ENCODE measurements around the gene BTBD16. TPM values are rescaled to one million over a fixed set of nuclear protein-coding genes. Genes with fewer than 3 reads are reported as not detected.
A peak's percentile ranks its signal among the peaks of the same experiment; 100 is the strongest.

The BTBD16 gene
- total RNA-seq, 1 experiment from 2014 or later: not detected

DNA sequence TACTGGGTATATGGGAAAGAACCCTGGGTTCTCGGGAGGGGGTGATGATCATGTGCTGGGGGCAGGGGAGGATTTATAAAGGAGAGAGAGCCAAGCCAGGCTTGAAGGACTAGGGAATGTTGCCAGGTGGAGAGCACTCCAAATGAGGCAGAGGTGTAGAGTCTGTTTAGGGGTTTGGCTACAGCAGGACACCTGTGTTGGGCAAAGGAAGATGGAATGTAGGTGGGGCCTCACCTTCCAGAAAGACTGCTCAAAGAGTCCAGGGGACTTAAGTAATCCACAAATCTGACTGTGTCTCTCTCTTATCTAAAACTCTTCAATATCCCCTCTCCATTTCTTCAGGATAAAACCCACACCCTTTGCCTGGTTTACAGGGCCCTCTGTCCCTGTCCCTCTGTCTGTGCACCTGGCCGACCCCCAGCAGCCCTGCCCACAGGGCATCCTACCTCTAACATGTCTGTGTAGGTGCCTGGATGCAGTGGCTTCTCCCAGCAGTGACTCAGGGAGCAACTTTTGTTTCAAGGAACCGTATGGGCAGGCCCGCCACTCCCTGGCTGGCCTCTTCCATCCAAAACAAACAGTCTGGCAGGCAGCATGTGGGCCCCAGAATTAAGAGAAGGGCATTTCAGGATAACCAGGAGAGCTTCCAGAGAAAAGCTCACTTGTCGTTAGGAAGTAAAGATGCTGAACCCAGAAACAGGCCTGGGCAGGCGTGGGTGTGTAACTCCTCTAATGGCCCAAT, 92.8 kb downstream of the BTBD16 start:
- CTCF ChIA-PET: interaction anchor here (1.0 kb wide), 1 partner anchor 10 kb away, joined by 3 read pairs; the partner anchor contains the start of gene PLEKHA1
- POLR2A ChIA-PET: interaction anchor here (1.4 kb wide), 1 partner anchor 10 kb away, joined by 5 read pairs; the partner anchor contains the start of gene PLEKHA1
- Mint-ChIP-seq H3K27ac (no peak overlapping the region), H3K36me3 (peaks cover 6% of the 10 kb centered on the region; the same call in 1 of the 2 replicates), H3K27me3 (ENCODE audit: low read depth) (no peaks in the 10 kb centered on the region), H3K9me3 (peaks cover 14% of the 10 kb centered on the region), H3K4me1 (peaks cover 7% of the 10 kb centered on the region), H3K4me3 (no peak overlapping the region)
- DNase-seq (ENCODE audit: low spot score) (no peak), ATAC-seq (no peak)
- TF ChIP-seq, protein P1, sequence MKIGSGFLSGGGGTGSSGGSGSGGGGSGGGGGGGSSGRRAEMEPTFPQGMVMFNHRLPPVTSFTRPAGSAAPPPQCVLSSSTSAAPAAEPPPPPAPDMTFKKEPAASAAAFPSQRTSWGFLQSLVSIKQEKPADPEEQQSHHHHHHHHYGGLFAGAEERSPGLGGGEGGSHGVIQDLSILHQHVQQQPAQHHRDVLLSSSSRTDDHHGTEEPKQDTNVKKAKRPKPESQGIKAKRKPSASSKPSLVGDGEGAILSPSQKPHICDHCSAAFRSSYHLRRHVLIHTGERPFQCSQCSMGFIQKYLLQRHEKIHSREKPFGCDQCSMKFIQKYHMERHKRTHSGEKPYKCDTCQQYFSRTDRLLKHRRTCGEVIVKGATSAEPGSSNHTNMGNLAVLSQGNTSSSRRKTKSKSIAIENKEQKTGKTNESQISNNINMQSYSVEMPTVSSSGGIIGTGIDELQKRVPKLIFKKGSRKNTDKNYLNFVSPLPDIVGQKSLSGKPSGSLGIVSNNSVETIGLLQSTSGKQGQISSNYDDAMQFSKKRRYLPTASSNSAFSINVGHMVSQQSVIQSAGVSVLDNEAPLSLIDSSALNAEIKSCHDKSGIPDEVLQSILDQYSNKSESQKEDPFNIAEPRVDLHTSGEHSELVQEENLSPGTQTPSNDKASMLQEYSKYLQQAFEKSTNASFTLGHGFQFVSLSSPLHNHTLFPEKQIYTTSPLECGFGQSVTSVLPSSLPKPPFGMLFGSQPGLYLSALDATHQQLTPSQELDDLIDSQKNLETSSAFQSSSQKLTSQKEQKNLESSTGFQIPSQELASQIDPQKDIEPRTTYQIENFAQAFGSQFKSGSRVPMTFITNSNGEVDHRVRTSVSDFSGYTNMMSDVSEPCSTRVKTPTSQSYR (CRISPR knock-in tag; IDR thresholded peaks at IDR 0.05): no peak
- TF ChIP-seq ETV6 (CRISPR knock-in tag; IDR thresholded peaks at IDR 0.05) (no peak), ZBTB21 (CRISPR knock-in tag; IDR thresholded peaks at IDR 0.05; ENCODE audit: borderline replicate concordance) (no peak), ATF1 (CRISPR knock-in tag; IDR thresholded peaks at IDR 0.05) (no peak), ZNF396 (CRISPR knock-in tag; IDR thresholded peaks at IDR 0.05; ENCODE audit: borderline replicate concordance) (no peak), CREB1 (CRISPR knock-in tag; IDR thresholded peaks at IDR 0.05) (no peak), SMAD3 (CRISPR knock-in tag; IDR thresholded peaks at IDR 0.05; ENCODE audit: borderline replicate concordance) (no peak), NFATC4 (CRISPR knock-in tag; IDR thresholded peaks at IDR 0.05) (no peak), ZNF263 (CRISPR knock-in tag; IDR thresholded peaks at IDR 0.05; ENCODE audit: low read depth) (no peak), KAT7 (CRISPR knock-in tag; IDR thresholded peaks at IDR 0.05; ENCODE audit: borderline replicate concordance) (no peak)

DNA sequence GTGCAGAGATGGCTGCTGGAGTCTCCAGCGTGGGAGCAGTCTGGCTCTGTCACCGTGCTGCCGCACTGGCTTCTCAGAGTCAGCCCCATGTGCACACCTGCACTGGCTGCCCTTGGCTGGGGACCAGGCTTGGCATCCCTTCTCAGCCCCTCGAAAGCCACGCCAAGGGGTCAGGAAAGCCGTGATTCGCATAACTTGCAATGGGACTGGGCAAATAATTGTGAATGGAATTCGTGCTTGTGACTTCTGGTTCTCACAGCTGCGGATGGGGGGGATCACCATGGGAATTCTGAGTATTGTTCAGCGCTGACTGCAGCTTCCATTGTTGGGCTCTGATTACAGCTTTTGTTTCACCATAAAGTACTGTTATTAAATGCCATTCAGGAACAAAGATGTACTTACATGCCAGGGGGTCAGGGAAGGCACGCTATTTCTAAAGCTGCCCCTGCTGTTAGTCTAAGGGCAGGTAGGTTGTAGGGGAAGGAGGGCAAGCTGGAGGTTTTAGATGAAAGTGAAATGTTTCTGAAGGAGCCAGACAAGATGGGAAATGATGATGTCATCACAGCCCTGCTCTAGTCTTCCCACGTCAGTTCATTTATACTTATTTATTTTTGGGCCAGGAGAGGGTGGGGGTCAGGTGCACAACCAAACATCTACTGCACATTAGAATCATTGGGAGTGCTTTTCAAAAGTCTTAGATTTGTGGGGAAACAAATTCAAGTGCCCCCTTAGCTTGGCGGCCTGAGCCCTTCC, 97.6 kb downstream of the BTBD16 start:
- peaks cover 17% of the 10 kb centered on the region for H3K4me1 Mint-ChIP-seq
- H3K27me3 Mint-ChIP-seq (ENCODE audit: low read depth): peaks cover 15% of the 10 kb centered on the region
- H3K9me3 Mint-ChIP-seq: peaks cover 13% of the 10 kb centered on the region
- peaks cover 6% of the 10 kb centered on the region; the same call in 1 of the 2 replicates for H3K36me3 Mint-ChIP-seq
- no peak for TF ChIP-seq NR1H2 (CRISPR knock-in tag; IDR thresholded peaks at IDR 0.05)
- TF ChIP-seq FOXK1 (CRISPR knock-in tag; IDR thresholded peaks at IDR 0.05): no peak
- TF ChIP-seq, protein P2, sequence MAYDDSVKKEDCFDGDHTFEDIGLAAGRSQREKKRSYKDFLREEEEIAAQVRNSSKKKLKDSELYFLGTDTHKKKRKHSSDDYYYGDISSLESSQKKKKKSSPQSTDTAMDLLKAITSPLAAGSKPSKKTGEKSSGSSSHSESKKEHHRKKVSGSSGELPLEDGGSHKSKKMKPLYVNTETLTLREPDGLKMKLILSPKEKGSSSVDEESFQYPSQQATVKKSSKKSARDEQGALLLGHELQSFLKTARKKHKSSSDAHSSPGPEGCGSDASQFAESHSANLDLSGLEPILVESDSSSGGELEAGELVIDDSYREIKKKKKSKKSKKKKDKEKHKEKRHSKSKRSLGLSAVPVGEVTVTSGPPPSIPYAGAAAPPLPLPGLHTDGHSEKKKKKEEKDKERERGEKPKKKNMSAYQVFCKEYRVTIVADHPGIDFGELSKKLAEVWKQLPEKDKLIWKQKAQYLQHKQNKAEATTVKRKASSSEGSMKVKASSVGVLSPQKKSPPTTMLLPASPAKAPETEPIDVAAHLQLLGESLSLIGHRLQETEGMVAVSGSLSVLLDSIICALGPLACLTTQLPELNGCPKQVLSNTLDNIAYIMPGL (CRISPR knock-in tag; IDR thresholded peaks at IDR 0.05): no peak
- TF ChIP-seq, protein P3, sequence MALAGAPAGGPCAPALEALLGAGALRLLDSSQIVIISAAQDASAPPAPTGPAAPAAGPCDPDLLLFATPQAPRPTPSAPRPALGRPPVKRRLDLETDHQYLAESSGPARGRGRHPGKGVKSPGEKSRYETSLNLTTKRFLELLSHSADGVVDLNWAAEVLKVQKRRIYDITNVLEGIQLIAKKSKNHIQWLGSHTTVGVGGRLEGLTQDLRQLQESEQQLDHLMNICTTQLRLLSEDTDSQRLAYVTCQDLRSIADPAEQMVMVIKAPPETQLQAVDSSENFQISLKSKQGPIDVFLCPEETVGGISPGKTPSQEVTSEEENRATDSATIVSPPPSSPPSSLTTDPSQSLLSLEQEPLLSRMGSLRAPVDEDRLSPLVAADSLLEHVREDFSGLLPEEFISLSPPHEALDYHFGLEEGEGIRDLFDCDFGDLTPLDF (CRISPR knock-in tag; IDR thresholded peaks at IDR 0.05): no peak
- no peak for TF ChIP-seq ZNF671 (CRISPR knock-in tag; IDR thresholded peaks at IDR 0.05)
- TF ChIP-seq, protein P4, sequence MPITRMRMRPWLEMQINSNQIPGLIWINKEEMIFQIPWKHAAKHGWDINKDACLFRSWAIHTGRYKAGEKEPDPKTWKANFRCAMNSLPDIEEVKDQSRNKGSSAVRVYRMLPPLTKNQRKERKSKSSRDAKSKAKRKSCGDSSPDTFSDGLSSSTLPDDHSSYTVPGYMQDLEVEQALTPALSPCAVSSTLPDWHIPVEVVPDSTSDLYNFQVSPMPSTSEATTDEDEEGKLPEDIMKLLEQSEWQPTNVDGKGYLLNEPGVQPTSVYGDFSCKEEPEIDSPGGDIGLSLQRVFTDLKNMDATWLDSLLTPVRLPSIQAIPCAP (CRISPR knock-in tag; IDR thresholded peaks at IDR 0.05): no peak
- TF ChIP-seq NFYB (CRISPR knock-in tag; conservative IDR thresholded peaks at IDR 0.05; ENCODE audit: low read depth): no peak
- TF ChIP-seq FOXJ3 (CRISPR knock-in tag; IDR thresholded peaks at IDR 0.05; ENCODE audit: borderline replicate concordance): no peak
- TF ChIP-seq, protein P5, sequence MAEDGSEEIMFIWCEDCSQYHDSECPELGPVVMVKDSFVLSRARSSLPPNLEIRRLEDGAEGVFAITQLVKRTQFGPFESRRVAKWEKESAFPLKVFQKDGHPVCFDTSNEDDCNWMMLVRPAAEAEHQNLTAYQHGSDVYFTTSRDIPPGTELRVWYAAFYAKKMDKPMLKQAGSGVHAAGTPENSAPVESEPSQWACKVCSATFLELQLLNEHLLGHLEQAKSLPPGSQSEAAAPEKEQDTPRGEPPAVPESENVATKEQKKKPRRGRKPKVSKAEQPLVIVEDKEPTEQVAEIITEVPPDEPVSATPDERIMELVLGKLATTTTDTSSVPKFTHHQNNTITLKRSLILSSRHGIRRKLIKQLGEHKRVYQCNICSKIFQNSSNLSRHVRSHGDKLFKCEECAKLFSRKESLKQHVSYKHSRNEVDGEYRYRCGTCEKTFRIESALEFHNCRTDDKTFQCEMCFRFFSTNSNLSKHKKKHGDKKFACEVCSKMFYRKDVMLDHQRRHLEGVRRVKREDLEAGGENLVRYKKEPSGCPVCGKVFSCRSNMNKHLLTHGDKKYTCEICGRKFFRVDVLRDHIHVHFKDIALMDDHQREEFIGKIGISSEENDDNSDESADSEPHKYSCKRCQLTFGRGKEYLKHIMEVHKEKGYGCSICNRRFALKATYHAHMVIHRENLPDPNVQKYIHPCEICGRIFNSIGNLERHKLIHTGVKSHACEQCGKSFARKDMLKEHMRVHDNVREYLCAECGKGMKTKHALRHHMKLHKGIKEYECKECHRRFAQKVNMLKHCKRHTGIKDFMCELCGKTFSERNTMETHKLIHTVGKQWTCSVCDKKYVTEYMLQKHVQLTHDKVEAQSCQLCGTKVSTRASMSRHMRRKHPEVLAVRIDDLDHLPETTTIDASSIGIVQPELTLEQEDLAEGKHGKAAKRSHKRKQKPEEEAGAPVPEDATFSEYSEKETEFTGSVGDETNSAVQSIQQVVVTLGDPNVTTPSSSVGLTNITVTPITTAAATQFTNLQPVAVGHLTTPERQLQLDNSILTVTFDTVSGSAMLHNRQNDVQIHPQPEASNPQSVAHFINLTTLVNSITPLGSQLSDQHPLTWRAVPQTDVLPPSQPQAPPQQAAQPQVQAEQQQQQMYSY (CRISPR knock-in tag; IDR thresholded peaks at IDR 0.05): no peak
- TF ChIP-seq, protein P6, sequence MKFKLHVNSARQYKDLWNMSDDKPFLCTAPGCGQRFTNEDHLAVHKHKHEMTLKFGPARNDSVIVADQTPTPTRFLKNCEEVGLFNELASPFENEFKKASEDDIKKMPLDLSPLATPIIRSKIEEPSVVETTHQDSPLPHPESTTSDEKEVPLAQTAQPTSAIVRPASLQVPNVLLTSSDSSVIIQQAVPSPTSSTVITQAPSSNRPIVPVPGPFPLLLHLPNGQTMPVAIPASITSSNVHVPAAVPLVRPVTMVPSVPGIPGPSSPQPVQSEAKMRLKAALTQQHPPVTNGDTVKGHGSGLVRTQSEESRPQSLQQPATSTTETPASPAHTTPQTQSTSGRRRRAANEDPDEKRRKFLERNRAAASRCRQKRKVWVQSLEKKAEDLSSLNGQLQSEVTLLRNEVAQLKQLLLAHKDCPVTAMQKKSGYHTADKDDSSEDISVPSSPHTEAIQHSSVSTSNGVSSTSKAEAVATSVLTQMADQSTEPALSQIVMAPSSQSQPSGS (CRISPR knock-in tag; IDR thresholded peaks at IDR 0.05; ENCODE audit: borderline replicate concordance, low read depth): no peak
- TF ChIP-seq FOXP1 (CRISPR knock-in tag; IDR thresholded peaks at IDR 0.05; ENCODE audit: borderline replicate concordance): no peak
- no peak for TF ChIP-seq IRF2 (CRISPR knock-in tag; IDR thresholded peaks at IDR 0.05; ENCODE audit: borderline replicate concordance, low read depth)
- no peak overlapping the region for H3K27ac Mint-ChIP-seq
- no peak overlapping the region for H3K4me3 Mint-ChIP-seq
- ATAC-seq (peak; percentile 52), DNase-seq (ENCODE audit: low spot score) (no peak)
- POLR2A ChIA-PET: no interaction called here
- CTCF ChIA-PET: interaction anchor here (1.5 kb wide), 1 partner anchor 89 kb away, joined by 7 read pairs; no protein-coding TSS in a partner anchor
